Coronary artery (tissue), 2 donors: ENCODE measurements around the gene TMPRSS4.

ENCODE experiments used
- DNase-seq: peaks from one replicate; pipeline ENCODE4 v3.0.0-alpha.2; 2017; ENCODE audit warnings: low spot score
- H3K27ac ChIP-seq, 2 donors: fragments of 200-600 bp; sonication (generic); one replicate each; pipeline ENCODE4 v1.5.1; 2016 to 2019
- H3K4me3 ChIP-seq: fragments of 200-600 bp; sonication (generic); 2 replicates; pipeline ENCODE4 v1.5.1; 2016; ENCODE audit warnings: mild to moderate bottlenecking, moderate library complexity
- TF ChIP-seq, protein P1 (sequence below): fragments of 200-600 bp; sonication (generic); IDR thresholded peaks from one replicate; pipeline ENCODE4 v1.5.1; 2019; ENCODE audit warnings: antibody characterized with exemption

Gene TMPRSS4

GRCh38 chr11:118073554-118073953 is 3.3 kb upstream of the TMPRSS4 start:
- DNase-seq = no peak
- Histone ChIP-seq H3K27ac (no peak overlapping the region), H3K4me3 (no peak overlapping the region)
- TF ChIP-seq, protein P1, sequence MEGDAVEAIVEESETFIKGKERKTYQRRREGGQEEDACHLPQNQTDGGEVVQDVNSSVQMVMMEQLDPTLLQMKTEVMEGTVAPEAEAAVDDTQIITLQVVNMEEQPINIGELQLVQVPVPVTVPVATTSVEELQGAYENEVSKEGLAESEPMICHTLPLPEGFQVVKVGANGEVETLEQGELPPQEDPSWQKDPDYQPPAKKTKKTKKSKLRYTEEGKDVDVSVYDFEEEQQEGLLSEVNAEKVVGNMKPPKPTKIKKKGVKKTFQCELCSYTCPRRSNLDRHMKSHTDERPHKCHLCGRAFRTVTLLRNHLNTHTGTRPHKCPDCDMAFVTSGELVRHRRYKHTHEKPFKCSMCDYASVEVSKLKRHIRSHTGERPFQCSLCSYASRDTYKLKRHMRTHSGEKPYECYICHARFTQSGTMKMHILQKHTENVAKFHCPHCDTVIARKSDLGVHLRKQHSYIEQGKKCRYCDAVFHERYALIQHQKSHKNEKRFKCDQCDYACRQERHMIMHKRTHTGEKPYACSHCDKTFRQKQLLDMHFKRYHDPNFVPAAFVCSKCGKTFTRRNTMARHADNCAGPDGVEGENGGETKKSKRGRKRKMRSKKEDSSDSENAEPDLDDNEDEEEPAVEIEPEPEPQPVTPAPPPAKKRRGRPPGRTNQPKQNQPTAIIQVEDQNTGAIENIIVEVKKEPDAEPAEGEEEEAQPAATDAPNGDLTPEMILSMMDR = no peak

- TF ChIP-seq, protein P1 = no peak
- Histone ChIP-seq H3K4me3 (no peak overlapping the region), H3K27ac (no peak overlapping the region)
- no peak for DNase-seq
Observed at GRCh38 chr11:118074091-118074685, 2.7 kb upstream of the TMPRSS4 start.

DNA sequence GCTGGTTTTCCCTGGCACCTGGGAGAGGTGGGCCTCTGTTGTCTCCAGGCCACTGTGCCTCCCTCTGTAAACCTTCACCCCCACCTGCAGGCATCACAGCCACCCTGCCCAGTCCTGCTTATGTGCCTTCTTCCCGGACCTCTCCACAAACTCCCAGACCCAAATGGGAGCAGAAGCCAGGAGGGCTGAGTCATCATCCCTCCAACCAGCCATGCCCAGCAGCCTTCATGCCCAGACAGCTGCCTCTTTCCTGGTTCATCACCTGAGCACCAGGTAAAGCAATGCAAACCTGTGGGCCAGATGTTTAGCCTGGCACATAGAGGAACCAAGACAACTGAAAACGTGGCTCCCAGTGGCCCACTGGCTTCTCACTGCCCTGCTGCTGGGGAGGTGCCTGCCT is 2.1 kb upstream of the TMPRSS4 start:
- no peak overlapping the region for H3K4me3 ChIP-seq
- DNase-seq = no peak
- TF ChIP-seq, protein P1 = no peak
- H3K27ac ChIP-seq = no peak overlapping the region

DNA sequence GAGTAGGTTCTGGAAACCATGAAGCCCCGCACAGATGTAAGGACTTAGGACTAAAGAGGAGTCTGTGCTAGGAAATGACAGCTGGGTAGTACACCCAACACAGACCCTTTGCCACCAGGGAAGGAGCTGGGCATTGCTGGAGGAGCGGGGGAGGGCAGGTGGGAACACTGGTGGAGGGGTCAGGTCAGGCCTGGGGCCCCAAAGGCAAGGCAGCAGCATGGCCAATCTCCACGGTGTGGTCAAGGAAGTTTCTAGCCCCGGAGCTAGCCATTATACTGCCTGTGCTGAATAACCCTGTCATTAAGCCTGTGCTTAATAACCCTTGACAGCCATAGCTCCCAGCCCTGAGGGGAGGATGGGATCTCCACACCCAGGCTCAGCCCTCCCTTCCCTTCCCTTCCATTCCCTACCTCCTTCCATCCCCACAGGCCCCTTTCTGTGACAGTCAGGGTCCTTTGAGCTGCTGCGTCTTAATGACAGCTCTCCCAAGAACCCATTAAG is 2.1 kb downstream of the TMPRSS4 start:
- Histone ChIP-seq H3K4me3 (no peak overlapping the region), H3K27ac (no peak overlapping the region)
- TF ChIP-seq, protein P1 = no peak
- DNase-seq = no peak

- DNase-seq = no peak
- H3K4me3 ChIP-seq = no peak overlapping the region
- H3K27ac ChIP-seq = no peak overlapping the region
- TF ChIP-seq, protein P1 = no peak
Observed at GRCh38 chr11:118079491-118079890, 2.6 kb downstream of the TMPRSS4 start.

- Histone ChIP-seq H3K27ac (no peak overlapping the region), H3K4me3 (no peak overlapping the region)
- TF ChIP-seq, protein P1 = no peak
- DNase-seq = no peak
Observed at GRCh38 chr11:118080296-118080695, 3.4 kb downstream of the TMPRSS4 start.

- H3K27ac ChIP-seq = no peak overlapping the region
- H3K4me3 ChIP-seq = no peak overlapping the region
- TF ChIP-seq, protein P1 = no peak
- no peak for DNase-seq
Observed at GRCh38 chr11:118081241-118081958, 4.5 kb downstream of the TMPRSS4 start.
